GM21367 (cell line): ENCODE results near the gene MYO18B.

ENCODE experiments used
- ATAC-seq: cut with Tn5 transposase; IDR thresholded peaks from one replicate; pipeline ENCODE4 v1.9.1; 2021; ENCODE audit not compliant: unreplicated experiment

MYO18B gene

GRCh38 chr22:25712661-25713400 lies 29.2 kb upstream of the MYO18B start:
- ATAC-seq: no peak

GRCh38 chr22:25714070-25714469 lies 27.9 kb upstream of the MYO18B start:
- no peak for ATAC-seq

- no peak for ATAC-seq
These were observed 27.2 kb upstream of the MYO18B start for GRCh38 chr22:25714739-25715138.

GRCh38 chr22:25716637-25717036 lies 25.4 kb upstream of the MYO18B start:
- no peak for ATAC-seq

- no peak for ATAC-seq
These were observed 23.7 kb upstream of the MYO18B start for GRCh38 chr22:25718135-25718840.

GRCh38 chr22:25722223-25722622 lies 19.8 kb upstream of the MYO18B start:
- ATAC-seq: no peak

- ATAC-seq: no peak
These were observed 19.4 kb upstream of the MYO18B start for GRCh38 chr22:25722626-25723025.

GRCh38 chr22:25726241-25726640 lies 15.7 kb upstream of the MYO18B start:
- ATAC-seq: no peak

- no peak for ATAC-seq
These were observed 13.9 kb upstream of the MYO18B start for GRCh38 chr22:25728071-25728470.

GRCh38 chr22:25729016-25729995 lies 12.7 kb upstream of the MYO18B start:
- no peak for ATAC-seq

GRCh38 chr22:25735650-25736049 lies 6.3 kb upstream of the MYO18B start:
- no peak for ATAC-seq

- no peak for ATAC-seq
These were observed 5.5 kb upstream of the MYO18B start for GRCh38 chr22:25736378-25737011.

GRCh38 chr22:25739659-25740344 lies 2.2 kb upstream of the MYO18B start:
- no peak for ATAC-seq

GRCh38 chr22:25742918-25743708 lies 1.1 kb downstream of the MYO18B start:
- ATAC-seq: no peak

GRCh38 chr22:25744694-25745093 lies 2.7 kb downstream of the MYO18B start:
- no peak for ATAC-seq

GRCh38 chr22:25745341-25746011 lies 3.5 kb downstream of the MYO18B start:
- ATAC-seq: no peak

- ATAC-seq: no peak
These were observed 4.0 kb downstream of the MYO18B start for GRCh38 chr22:25746012-25746373.

- ATAC-seq: no peak
These were observed 5.4 kb downstream of the MYO18B start for GRCh38 chr22:25747245-25747944.
